Neural progenitor cell (in vitro differentiated cells): ENCODE data around the gene DISC1. TPM values are rescaled to one million over a fixed set of nuclear protein-coding genes. Genes with fewer than 3 reads are reported as not detected.

Source experiments
- DNase-seq: peaks from one replicate; pipeline ENCODE4 v3.0.0-alpha.2; 2016; ENCODE audit warnings: low spot score
- H2AFZ ChIP-seq: fragments of 200-600 bp; sonication (generic); replicated peaks from 2 replicates; pipeline ENCODE4 v1.6.1; 2016; ENCODE audit warnings: antibody characterized with exemption
- H3F3A ChIP-seq: fragments of 200-600 bp; sonication (generic); 2 replicates; pipeline ENCODE4 v1.6.1; 2016; ENCODE audit warnings: antibody characterized with exemption, low read depth
- H3K27ac ChIP-seq: fragments of 200-600 bp; sonication (generic); 2 replicates; pipeline ENCODE4 v1.5.1; 2016; ENCODE audit warnings: mild to moderate bottlenecking
- H3K27me3 ChIP-seq: fragments of 200-600 bp; sonication (generic); 2 replicates; pipeline ENCODE4 v1.6.1; 2016; ENCODE audit warnings: mild to moderate bottlenecking, moderate library complexity
- H3K36me3 ChIP-seq: fragments of 200-600 bp; sonication (generic); 2 replicates; pipeline ENCODE4 v1.5.1; 2016
- H3K4me1 ChIP-seq: fragments of 200-600 bp; sonication (generic); 2 replicates; pipeline ENCODE4 v1.6.1; 2016; ENCODE audit warnings: mixed run types
- H3K4me2 ChIP-seq: fragments of 200-600 bp; sonication (generic); 2 replicates; pipeline ENCODE4 v1.6.1; 2016
- H3K4me3 ChIP-seq: fragments of 200-600 bp; sonication (generic); 2 replicates; pipeline ENCODE4 v1.5.1; 2016
- H3K79me2 ChIP-seq: fragments of 200-600 bp; sonication (generic); 2 replicates; pipeline ENCODE4 v1.6.1; 2016; ENCODE audit warnings: low read depth
- H3K9ac ChIP-seq: fragments of 200-600 bp; sonication (generic); 2 replicates; pipeline ENCODE4 v1.6.1; 2016
- H3K9me3 ChIP-seq: fragments of 200-600 bp; sonication (generic); 2 replicates; pipeline ENCODE4 v1.5.1; 2016; ENCODE audit warnings: low read depth
- H4K20me1 ChIP-seq: fragments of 200-600 bp; sonication (generic); 2 replicates; pipeline ENCODE4 v1.6.1; 2016; ENCODE audit warnings: low read depth
- H3K27ac Mint-ChIP-seq: 3 replicates; pipeline ENCODE4 v1.8.0; 2021; ENCODE audit warnings: mixed read lengths
- H3K27me3 Mint-ChIP-seq: 2 replicates; pipeline ENCODE4 v1.8.0; 2022; ENCODE audit warnings: low read depth, mild to moderate bottlenecking, inconsistent platforms, moderate library complexity, mixed read lengths; ENCODE audit not compliant: insufficient read depth
- H3K36me3 Mint-ChIP-seq: 3 replicates; pipeline ENCODE4 v1.8.0; 2021; ENCODE audit warnings: mixed read lengths
- H3K4me1 Mint-ChIP-seq: 3 replicates; pipeline ENCODE4 v1.8.0; 2021; ENCODE audit warnings: mixed read lengths
- H3K4me3 Mint-ChIP-seq: 3 replicates; pipeline ENCODE4 v1.8.0; 2021; ENCODE audit warnings: mild to moderate bottlenecking, moderate library complexity, mixed read lengths
- H3K9me3 Mint-ChIP-seq: 3 replicates; pipeline ENCODE4 v1.8.0; 2020; ENCODE audit warnings: mixed read lengths
- CTCF ChIP-seq: fragments of 200-600 bp; sonication (generic); IDR thresholded peaks from 2 replicates; pipeline ENCODE4 v1.5.1; 2017; ENCODE audit warnings: antibody characterized with exemption, mild to moderate bottlenecking
- EZH2 ChIP-seq: fragments of 200-600 bp; sonication (generic); IDR thresholded peaks from 2 replicates; pipeline ENCODE4 v1.6.1; 2017; ENCODE audit warnings: antibody characterized with exemption, mild to moderate bottlenecking, moderate library complexity
- EZH2phosphoT487 ChIP-seq: fragments of 200-600 bp; sonication (generic); IDR thresholded peaks from 2 replicates; pipeline ENCODE4 v1.6.1; 2017; ENCODE audit warnings: antibody characterized with exemption
- total RNA-seq: library from RNA; depleted of rRNA; stranded (reverse); fragments of >200 nt; gene quantifications from 2 replicates; pipeline ENCODE4 v1.2.3, GENCODE V29; 2015; ENCODE audit warnings: low replicate concordance

The DISC1 gene
- total RNA-seq, 1 donor from 2014 or later = 1.8 TPM

GRCh38 chr1:231768416-231768815 is 141.8 kb downstream of the DISC1 start:
- TF ChIP-seq EZH2 (no peak), CTCF (no peak), EZH2phosphoT487 (no peak)
- H3K27ac Mint-ChIP-seq = peak overlapping the region; percentile 12
- Histone ChIP-seq H3F3A (no peaks in the 10 kb centered on the region), H3K9me3 (no peaks in the 10 kb centered on the region), H3K4me2 (no peak overlapping the region), H3K4me1 (no peaks in the 10 kb centered on the region), H4K20me1 (no peaks in the 10 kb centered on the region), H3K36me3 (no peaks in the 10 kb centered on the region), H3K27me3 (no peaks in the 10 kb centered on the region), H2AFZ (no peak overlapping the region), H3K9ac (no peak overlapping the region), H3K27ac (no peak overlapping the region), H3K79me2 (no peaks in the 10 kb centered on the region), H3K4me3 (no peak overlapping the region)
- no peaks in the 10 kb centered on the region for H3K9me3 Mint-ChIP-seq
- no peak overlapping the region for H3K4me3 Mint-ChIP-seq
- peaks cover 7% of the 10 kb centered on the region for H3K27me3 Mint-ChIP-seq
- H3K36me3 Mint-ChIP-seq = no peaks in the 10 kb centered on the region
- DNase-seq = no peak
- peaks cover 18% of the 10 kb centered on the region for H3K4me1 Mint-ChIP-seq

- TF ChIP-seq EZH2 (no peak), CTCF (no peak), EZH2phosphoT487 (no peak)
- peaks cover 3% of the 10 kb centered on the region for H3K9me3 Mint-ChIP-seq
- no peak for DNase-seq
- Histone ChIP-seq H3K36me3 (no peaks in the 10 kb centered on the region), H2AFZ (no peak overlapping the region), H3F3A (no peaks in the 10 kb centered on the region), H3K4me1 (no peaks in the 10 kb centered on the region), H3K27ac (no peak overlapping the region), H3K9ac (no peak overlapping the region), H3K4me3 (no peak overlapping the region), H4K20me1 (no peaks in the 10 kb centered on the region), H3K27me3 (no peaks in the 10 kb centered on the region), H3K79me2 (no peaks in the 10 kb centered on the region), H3K4me2 (no peak overlapping the region), H3K9me3 (no peaks in the 10 kb centered on the region)
- no peak overlapping the region for H3K27ac Mint-ChIP-seq
- no peak overlapping the region for H3K4me3 Mint-ChIP-seq
- peaks cover 7% of the 10 kb centered on the region for H3K36me3 Mint-ChIP-seq
- H3K4me1 Mint-ChIP-seq = peaks cover 26% of the 10 kb centered on the region
- H3K27me3 Mint-ChIP-seq = peaks cover 7% of the 10 kb centered on the region
Observed at GRCh38 chr1:231770506-231771175, 144.1 kb downstream of the DISC1 start.

GRCh38 chr1:231774719-231775335 is 148.2 kb downstream of the DISC1 start:
- Histone ChIP-seq H3K79me2 (no peaks in the 10 kb centered on the region), H3K4me2 (no peak overlapping the region), H3K9ac (no peak overlapping the region), H2AFZ (no peak overlapping the region), H3K36me3 (no peaks in the 10 kb centered on the region), H3K4me3 (no peak overlapping the region), H3K4me1 (no peaks in the 10 kb centered on the region), H3F3A (no peaks in the 10 kb centered on the region), H3K27me3 (no peaks in the 10 kb centered on the region), H3K9me3 (no peaks in the 10 kb centered on the region), H3K27ac (no peak overlapping the region), H4K20me1 (no peaks in the 10 kb centered on the region)
- Mint-ChIP-seq H3K4me1 (peaks cover 35% of the 10 kb centered on the region), H3K4me3 (no peak overlapping the region), H3K27ac (peak overlapping the region; percentile 79), H3K27me3 (peaks cover 6% of the 10 kb centered on the region), H3K36me3 (peaks cover 7% of the 10 kb centered on the region), H3K9me3 (peaks cover 3% of the 10 kb centered on the region)
- no peak for TF ChIP-seq EZH2
- TF ChIP-seq EZH2phosphoT487 = no peak
- TF ChIP-seq CTCF = no peak
- DNase-seq = no peak
